B cell (primary cell): ENCODE measurements around the gene CISD2. TPM values are rescaled to one million over a fixed set of nuclear protein-coding genes. Genes with fewer than 3 reads are reported as not detected.
A peak's percentile ranks its signal among the peaks of the same experiment; 100 is the strongest.
"Not testable (repeated sequence)": the region's sequence is repeated elsewhere in the genome, so short reads cannot be mapped to it uniquely, and the experiment has no call there.

Experiments used
- ATAC-seq: fragments of 200-7000 bp; cut with Tn5 transposase; one replicate; pipeline ENCODE4 v1.10.0; 2021; ENCODE audit warnings: low read depth, mild to moderate bottlenecking, moderate number of reproducible peaks, moderate library complexity
- CTCF ChIA-PET: fragments of 350-600 bp; sonication (Branson Sonifier 250); formaldehyde crosslinking; loops from one replicate; lab custom pipeline; 2021; ENCODE audit warnings: antibody characterized with exemption, inconsistent platforms; lab: Charles Lee
- POLR2A ChIA-PET: fragments of 350-600 bp; sonication (Branson Sonifier 250); formaldehyde crosslinking; loops from one replicate; lab custom pipeline; 2021; ENCODE audit warnings: antibody characterized with exemption; lab: Charles Lee
- DNase-seq: peaks from one replicate; pipeline ENCODE4 v3.0.0; 2013
- H2AFZ ChIP-seq: 2 replicates; pipeline ENCODE4 v1.6.1; 2012; ENCODE audit warnings: mild to moderate bottlenecking, low read depth, low read length; ENCODE audit not compliant: insufficient read depth, poor library complexity, severe bottlenecking
- H3K27ac ChIP-seq, 2 donors: 1 replicate in 1 of 2; 2 replicates in 1 of 2; pipeline ENCODE4 v1.5.1; 2012 to 2013; ENCODE audit warnings: low read length in 2 of 2, mild to moderate bottlenecking in 2 of 2, moderate library complexity in 1 of 2
- H3K27me3 ChIP-seq, 4 experiments: fragments of 200-600 bp in 1 of 4; sonication (generic) in 1 of 4; replicated peaks in 1 of 4; 1 replicate in 2 of 4; 2 replicates in 2 of 4; pipeline versions ENCODE4 v1.6.1 to v1.7.0; 2013 to 2016; ENCODE audit warnings: low read length in 3 of 4, mild to moderate bottlenecking in 2 of 4, mixed read lengths in 1 of 4, moderate library complexity in 1 of 4; ENCODE audit not compliant: insufficient read depth in 4 of 4, control insufficient read depth in 3 of 4; ENCODE audit errors: control extremely low read depth in 1 of 4
- H3K36me3 ChIP-seq, 2 experiments: replicated peaks in 1 of 2; 1 replicate in 1 of 2; 2 replicates in 1 of 2; pipeline versions ENCODE4 v1.6.1 to v1.7.1; 2013; ENCODE audit warnings: low read length in 1 of 2; ENCODE audit not compliant: insufficient read depth in 2 of 2, control insufficient read depth in 1 of 2; ENCODE audit errors: control extremely low read depth in 1 of 2, extremely low read depth in 1 of 2
- H3K4me1 ChIP-seq, 2 donors: fragments of 200-600 bp in 1 of 2; sonication (generic) in 1 of 2; 1 replicate in 1 of 2; 2 replicates in 1 of 2; pipeline versions ENCODE4 v1.5.1 to v1.6.1; 2013 to 2017; ENCODE audit warnings: low read length in 2 of 2; ENCODE audit not compliant: control insufficient read depth in 2 of 2, insufficient read depth in 2 of 2
- H3K4me2 ChIP-seq: replicated peaks from 2 replicates; pipeline ENCODE3; 2012; ENCODE audit warnings: mild to moderate bottlenecking, low read depth, low read length; ENCODE audit not compliant: poor library complexity, severe bottlenecking
- H3K4me3 ChIP-seq, 5 experiments: fragments of 200-600 bp in 1 of 5; sonication (generic) in 1 of 5; 1 replicate in 3 of 5; 2 replicates in 2 of 5; pipeline versions ENCODE4 v1.5.1 to v1.7.0; 2011 to 2016; ENCODE audit warnings: low read length in 4 of 5, mild to moderate bottlenecking in 4 of 5, low read depth in 2 of 5, control low read depth in 1 of 5, moderate library complexity in 1 of 5; ENCODE audit not compliant: insufficient read depth in 1 of 5; ENCODE audit errors: control extremely low read depth in 1 of 5, extremely low read depth in 1 of 5
- H3K79me2 ChIP-seq: fragments of 200-600 bp; sonication (generic); one replicate; pipeline ENCODE4 v1.6.0; 2016; ENCODE audit warnings: low read length; ENCODE audit not compliant: control insufficient read depth, insufficient read depth
- H3K9ac ChIP-seq: fragments of 200-600 bp; sonication (generic); 2 replicates; pipeline ENCODE4 v1.6.1; 2017; ENCODE audit warnings: mild to moderate bottlenecking, low read length, moderate library complexity
- H3K9me3 ChIP-seq, 3 donors: one replicate each; pipeline versions ENCODE4 v1.6.1 to v1.7.1; 2013; ENCODE audit warnings: low read length in 2 of 3; ENCODE audit not compliant: control insufficient read depth in 2 of 3, insufficient read depth in 1 of 3; ENCODE audit errors: control extremely low read depth in 1 of 3
- H4K20me1 ChIP-seq: 2 replicates; pipeline ENCODE4 v1.6.0; 2012; ENCODE audit warnings: mild to moderate bottlenecking, low read length; ENCODE audit not compliant: insufficient read depth, control insufficient read depth, poor library complexity, severe bottlenecking
- H3K27ac Mint-ChIP-seq: one replicate; pipeline ENCODE4 v1.8.0; 2021; ENCODE audit warnings: mixed read lengths
- H3K27me3 Mint-ChIP-seq: one replicate; pipeline ENCODE4 v1.8.0; 2021; ENCODE audit warnings: mixed read lengths
- H3K4me1 Mint-ChIP-seq: one replicate; pipeline ENCODE4 v1.8.0; 2021; ENCODE audit warnings: mixed read lengths
- H3K4me3 Mint-ChIP-seq: one replicate; pipeline ENCODE4 v1.8.0; 2021; ENCODE audit warnings: mixed read lengths
- H3K9me3 Mint-ChIP-seq: one replicate; pipeline ENCODE4 v1.8.0; 2022; ENCODE audit warnings: mixed read lengths; ENCODE audit not compliant: insufficient read depth
- CTCF ChIP-seq: fragments of 200-600 bp; IDR thresholded peaks from one replicate; pipeline ENCODE4 v1.8.0; 2022; ENCODE audit warnings: antibody characterized with exemption, mild to moderate bottlenecking
- EZH2 ChIP-seq: IDR thresholded peaks from 2 replicates; pipeline ENCODE4 v1.6.1; 2012; ENCODE audit warnings: borderline replicate concordance, low read depth, mild to moderate bottlenecking, moderate library complexity, low read length; ENCODE audit not compliant: insufficient read depth, poor library complexity, severe bottlenecking
- WGBS: methylation state at CpG from one replicate; pipeline ENCODE4 v1.1.5; 2013; ENCODE audit warnings: missing lambda C conversion rate; ENCODE audit not compliant: insufficient coverage; 5-methylcytosine and 5-hydroxymethylcytosine counted together
- intact Hi-C: fragments of 100-400 bp; cut with micrococcal nuclease; formaldehyde crosslinking; loops from one replicate; pipeline ENCODE4 v1.10.0; 2022
- polyA minus RNA-seq: library from RNA; depleted of rRNA, polyadenylated mRNA; stranded (reverse); fragments of >200 nt; gene quantifications from 2 replicates; pipeline ENCODE4 v1.2.3, GENCODE V29; 2012
- polyA plus RNA-seq: library from polyadenylated mRNA; depleted of rRNA; stranded (reverse); fragments of >200 nt; gene quantifications from 2 replicates; pipeline ENCODE4 v1.2.3, GENCODE V29; 2012
- total RNA-seq, 2 donors: library from RNA; stranded (reverse); fragments of 120-200 nt in 1 of 2; gene quantifications; 1 replicate in 1 of 2; 2 replicates in 1 of 2; pipeline versions ENCODE4 v1.2.3 to v1.2.4, GENCODE V29; 2013 to 2022

CISD2 gene
- 15.1 and 16.0 TPM in 2 replicates for total RNA-seq
- 12.9 TPM for total RNA-seq (2013)
- polyA plus RNA-seq: 5.0 and 11.1 TPM in 2 replicates
- 4.5 and 11.2 TPM in 2 replicates for polyA minus RNA-seq

GRCh38 chr4:102868781-102869568 is at the start of gene CISD2:
Gene CISD2 (plus strand): TSS chr4:102868992. CDS start chr4:102869085, 93 bp downstream.
- H3K4me1 Mint-ChIP-seq: peaks cover 52% of the 10 kb centered on the region

GRCh38 chr4:102819100-102819499 is 49.7 kb upstream of the CISD2 start:
- Histone ChIP-seq H3K27ac (peak overlapping the region in 1 of 2 donors; percentile 53), H3K4me1 (peaks cover 59 to 82% of the 10 kb centered on the region in 2 donors), H3K36me3 (peaks cover 13 to 69% of the 10 kb centered on the region in 2 experiments), H4K20me1 (peaks cover 97% of the 10 kb centered on the region), H3K79me2 (peaks cover 100% of the 10 kb centered on the region), H3K4me2 (peak overlapping the region; percentile 87)
- H3K27me3 ChIP-seq, H3K4me3 ChIP-seq, ATAC-seq, H3K9me3 Mint-ChIP-seq, POLR2A ChIA-PET, H3K27me3 Mint-ChIP-seq, H2AFZ ChIP-seq, H3K27ac Mint-ChIP-seq, DNase-seq, intact Hi-C loops, H3K9ac ChIP-seq, H3K9me3 ChIP-seq, H3K4me3 Mint-ChIP-seq: not testable (repeated sequence)
- CTCF ChIA-PET: interaction anchor here (1.6 kb wide), 1 partner anchor 9 kb away, joined by 4 read pairs; no protein-coding TSS in a partner anchor
- 100% methylated on average over 3 of the region's 10 CpGs for WGBS
- peaks cover 84% of the 10 kb centered on the region for H3K4me1 Mint-ChIP-seq

More at GRCh38 chr4:102868781-102869568, at the start of gene CISD2:
- Mint-ChIP-seq H3K9me3 (no peaks in the 10 kb centered on the region), H3K4me3 (peak within 1 kb of the TSS; percentile 93), H3K27me3 (no peaks in the 10 kb centered on the region), H3K27ac (peak within 1 kb of the TSS; percentile 97)
- ATAC-seq (peak; percentile 87), DNase-seq (peak; percentile 95)
- H3K4me2 ChIP-seq: peak within 1 kb of the TSS; percentile 78
- H3K36me3 ChIP-seq: no peaks in the 10 kb centered on the region
- intact Hi-C loops: loop anchor here (1.0 to 5.0 kb wide), 7 partner anchors 41 to 367 kb away; partner anchors contain the start of genes BDH2, CENPE, MANBA and NFKB1
- CTCF ChIA-PET: interaction anchor here (0.7 to 1.9 kb wide), 7 partner anchors 41 to 231 kb away, joined by 3 to 20 read pairs (median 4); partner anchors contain the start of genes BDH2, MANBA and UBE2D3
- POLR2A ChIA-PET: interaction anchor here (0.6 to 2.8 kb wide), 5 partner anchors 41 to 207 kb away, joined by 3 to 79 read pairs (median 6); partner anchors contain the start of genes MANBA, SLC9B1 and UBE2D3
- under 1% methylated on average over 70 of the region's 71 CpGs for WGBS
- peak within 1 kb of the TSS; percentile 73 for H2AFZ ChIP-seq
- H3K4me3 ChIP-seq: peak within 1 kb of the TSS; percentile 75 to 89 (median 84)
- TF ChIP-seq EZH2 (no peak), CTCF (no peak)
- no peaks in the 10 kb centered on the region for H4K20me1 ChIP-seq
- peaks cover 22 to 23% of the 10 kb centered on the region in 2 donors for H3K4me1 ChIP-seq
- H3K79me2 ChIP-seq: peaks cover 80% of the 10 kb centered on the region
- no peaks in the 10 kb centered on the region for H3K27me3 ChIP-seq
- H3K9me3 ChIP-seq: no peaks in the 10 kb centered on the region
- H3K27ac ChIP-seq: peak within 1 kb of the TSS; percentile 97
- H3K9ac ChIP-seq: peak within 1 kb of the TSS; percentile 91
